HEK293 (cell line): ENCODE measurements around the gene CKS1B.
A peak's percentile ranks its signal among the peaks of the same experiment; 100 is the strongest.

ENCODE experiments used
- KLF1 ChIP-seq: fragments of 450-650 bp; formaldehyde crosslinking; IDR thresholded peaks from 2 replicates; pipeline ENCODE4 v1.5.1; 2016; ENCODE audit warnings: missing biosample characterization, missing genetic modification characterization
- SCRT1 ChIP-seq: fragments of 450-650 bp; formaldehyde crosslinking; IDR thresholded peaks from 2 replicates; pipeline ENCODE4 v1.5.1; 2016; ENCODE audit warnings: missing biosample characterization, missing genetic modification characterization, borderline replicate concordance
- WT1 ChIP-seq: fragments of 450-650 bp; formaldehyde crosslinking; IDR thresholded peaks from 2 replicates; pipeline ENCODE4 v1.5.1; 2016; ENCODE audit warnings: missing biosample characterization, missing genetic modification characterization
- ZBTB21 ChIP-seq: fragments of 450-650 bp; formaldehyde crosslinking; IDR thresholded peaks from 2 replicates; pipeline ENCODE4 v1.5.1; 2017; ENCODE audit warnings: missing biosample characterization, missing genetic modification characterization
- ZFHX2 ChIP-seq: fragments of 450-650 bp; formaldehyde crosslinking; conservative IDR thresholded peaks from 2 replicates; pipeline ENCODE4 v1.5.1; 2016; ENCODE audit warnings: missing biosample characterization, missing genetic modification characterization
- ZNF184 ChIP-seq: fragments of 450-650 bp; IDR thresholded peaks from 2 replicates; pipeline ENCODE4 v1.5.1; 2018; ENCODE audit warnings: missing biosample characterization, mild to moderate bottlenecking, missing genetic modification characterization
- ZNF24 ChIP-seq: fragments of 450-650 bp; formaldehyde crosslinking; IDR thresholded peaks from 2 replicates; pipeline ENCODE4 v1.5.1; 2016; ENCODE audit warnings: missing biosample characterization, missing genetic modification characterization
- ZNF311 ChIP-seq: fragments of 450-650 bp; formaldehyde crosslinking; IDR thresholded peaks from 2 replicates; pipeline ENCODE4 v1.5.1; 2017; ENCODE audit warnings: missing biosample characterization, missing genetic modification characterization, borderline replicate concordance
- ZNF350 ChIP-seq: fragments of 450-650 bp; formaldehyde crosslinking; IDR thresholded peaks from 2 replicates; pipeline ENCODE4 v1.5.0; 2017; ENCODE audit warnings: missing biosample characterization, mild to moderate bottlenecking, missing genetic modification characterization
- ZNF354C ChIP-seq: fragments of 450-650 bp; formaldehyde crosslinking; IDR thresholded peaks from 2 replicates; pipeline ENCODE4 v1.5.1; 2016; ENCODE audit warnings: missing biosample characterization, missing genetic modification characterization, low read depth, borderline replicate concordance
- ZNF416 ChIP-seq: fragments of 450-650 bp; formaldehyde crosslinking; IDR thresholded peaks from 2 replicates; pipeline ENCODE4 v1.5.1; 2016; ENCODE audit warnings: missing biosample characterization, missing genetic modification characterization
- ZNF510 ChIP-seq: fragments of 450-650 bp; formaldehyde crosslinking; IDR thresholded peaks from 2 replicates; pipeline ENCODE4 v1.5.1; 2018; ENCODE audit warnings: mild to moderate bottlenecking, missing genetic modification characterization, missing biosample characterization; ENCODE audit not compliant: insufficient replicate concordance
- ZNF555 ChIP-seq: fragments of 450-650 bp; formaldehyde crosslinking; conservative IDR thresholded peaks from 2 replicates; pipeline ENCODE4 v1.5.1; 2017; ENCODE audit warnings: missing biosample characterization, mild to moderate bottlenecking, missing genetic modification characterization, inconsistent platforms
- ZNF558 ChIP-seq: fragments of 450-650 bp; formaldehyde crosslinking; IDR thresholded peaks from 2 replicates; pipeline ENCODE4 v1.5.1; 2016; ENCODE audit warnings: missing biosample characterization, missing genetic modification characterization
- ZNF560 ChIP-seq: fragments of 450-650 bp; formaldehyde crosslinking; IDR thresholded peaks from 2 replicates; pipeline ENCODE4 v1.5.1; 2017; ENCODE audit warnings: missing biosample characterization, missing genetic modification characterization, borderline replicate concordance
- ZNF571 ChIP-seq: fragments of 450-650 bp; formaldehyde crosslinking; IDR thresholded peaks from 2 replicates; pipeline ENCODE4 v1.5.0; 2017; ENCODE audit warnings: missing biosample characterization, missing genetic modification characterization
- ZNF670 ChIP-seq: fragments of 450-650 bp; formaldehyde crosslinking; IDR thresholded peaks from 2 replicates; pipeline ENCODE4 v1.5.1; 2016; ENCODE audit warnings: missing biosample characterization, missing genetic modification characterization, low read depth
- ZNF843 ChIP-seq: fragments of 450-650 bp; formaldehyde crosslinking; IDR thresholded peaks from 2 replicates; pipeline ENCODE4 v1.5.1; 2016; ENCODE audit warnings: missing biosample characterization, missing genetic modification characterization
- ZSCAN16 ChIP-seq: fragments of 450-650 bp; formaldehyde crosslinking; IDR thresholded peaks from 2 replicates; pipeline ENCODE4 v1.5.1; 2016; ENCODE audit warnings: missing biosample characterization, missing genetic modification characterization
- ZSCAN30 ChIP-seq: fragments of 450-650 bp; IDR thresholded peaks from 2 replicates; pipeline ENCODE4 v1.5.1; 2018; ENCODE audit warnings: missing biosample characterization, mild to moderate bottlenecking, missing genetic modification characterization, moderate library complexity
- TF ChIP-seq, protein P1 (sequence below): fragments of 450-650 bp; formaldehyde crosslinking; IDR thresholded peaks from 2 replicates; pipeline ENCODE4 v1.5.1; 2016; ENCODE audit warnings: missing biosample characterization, missing genetic modification characterization
- TF ChIP-seq, protein P2 (sequence below): fragments of 450-650 bp; formaldehyde crosslinking; IDR thresholded peaks from 2 replicates; pipeline ENCODE4 v1.5.1; 2016; ENCODE audit warnings: missing biosample characterization, missing genetic modification characterization, borderline replicate concordance
- TF ChIP-seq, protein P3 (sequence below): fragments of 450-650 bp; IDR thresholded peaks from 2 replicates; pipeline ENCODE4 v1.5.1; 2018; ENCODE audit warnings: missing biosample characterization, missing genetic modification characterization
- TF ChIP-seq, protein P4 (sequence below): fragments of 450-650 bp; formaldehyde crosslinking; IDR thresholded peaks from 2 replicates; pipeline ENCODE4 v1.5.1; 2016; ENCODE audit warnings: missing biosample characterization, missing genetic modification characterization
- TF ChIP-seq, protein P5 (sequence below): fragments of 450-650 bp; formaldehyde crosslinking; optimal IDR thresholded peaks from 2 replicates; pipeline ENCODE3; 2016; ENCODE audit warnings: missing biosample characterization, mild to moderate bottlenecking, missing genetic modification characterization

The CKS1B gene

DNA sequence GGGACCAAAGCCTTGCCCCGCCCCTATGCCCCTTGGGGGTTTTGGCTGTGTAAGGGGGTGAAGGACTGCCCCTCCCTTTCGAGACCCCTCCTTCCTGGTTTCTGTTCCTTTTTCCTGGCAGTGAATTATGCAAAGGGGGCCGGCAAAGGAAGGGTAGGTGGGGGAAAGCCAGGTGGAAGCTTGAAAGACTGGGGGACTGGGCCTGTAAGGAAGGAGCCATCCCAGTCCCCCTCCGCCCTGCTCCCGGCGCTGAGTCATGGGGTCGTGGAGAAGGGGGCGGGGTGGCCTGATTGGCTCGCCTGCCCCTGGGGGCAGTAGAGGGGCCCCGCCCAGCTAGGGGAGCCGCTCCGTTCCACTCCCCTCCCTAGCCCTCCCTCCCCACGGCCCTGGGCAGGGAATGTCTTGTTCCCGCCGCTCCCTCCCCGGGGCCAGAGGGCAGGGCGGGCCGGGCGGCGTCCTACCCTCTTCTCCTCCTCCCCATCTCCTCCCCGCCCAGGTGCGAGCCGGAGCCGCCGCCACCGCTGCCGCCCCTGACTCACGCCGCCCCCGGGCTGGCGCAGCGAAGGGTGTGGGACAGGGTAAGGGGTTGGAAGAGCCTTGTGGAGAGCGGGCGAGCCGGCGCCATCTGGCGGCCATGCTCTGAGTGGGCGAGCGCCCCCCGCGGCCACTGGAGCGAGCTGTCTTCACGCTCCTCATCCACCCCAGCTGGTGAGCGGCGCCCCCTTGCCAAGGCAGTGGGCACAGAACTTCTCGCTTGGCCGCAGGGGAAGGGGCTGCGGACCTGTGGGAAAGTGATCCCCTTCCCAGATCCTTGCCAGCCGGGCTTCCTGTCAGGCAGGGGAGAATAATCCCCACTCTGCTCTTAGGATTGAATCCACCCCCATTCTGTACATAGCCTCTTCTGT is 42.8 kb downstream of the CKS1B start (continued):
- peak; percentile 99 for TF ChIP-seq ZFHX2 (tag by site-specific recombination)
- TF ChIP-seq ZNF311, result no peak
- peak; percentile 100 for TF ChIP-seq KLF1
- no peak for TF ChIP-seq ZNF416 (tag by site-specific recombination)
- no peak for TF ChIP-seq ZNF354C (tag by site-specific recombination)
- peak; percentile 68 for TF ChIP-seq ZNF24 (tag by site-specific recombination)
- 0 out of 2 replicates have a peak, but pooled peaks have one; percentile 49 for TF ChIP-seq ZNF184 (tag by site-specific recombination)
- peak; percentile 68; the same call in 1 of the 2 replicates for TF ChIP-seq ZNF843
- TF ChIP-seq, protein P1, sequence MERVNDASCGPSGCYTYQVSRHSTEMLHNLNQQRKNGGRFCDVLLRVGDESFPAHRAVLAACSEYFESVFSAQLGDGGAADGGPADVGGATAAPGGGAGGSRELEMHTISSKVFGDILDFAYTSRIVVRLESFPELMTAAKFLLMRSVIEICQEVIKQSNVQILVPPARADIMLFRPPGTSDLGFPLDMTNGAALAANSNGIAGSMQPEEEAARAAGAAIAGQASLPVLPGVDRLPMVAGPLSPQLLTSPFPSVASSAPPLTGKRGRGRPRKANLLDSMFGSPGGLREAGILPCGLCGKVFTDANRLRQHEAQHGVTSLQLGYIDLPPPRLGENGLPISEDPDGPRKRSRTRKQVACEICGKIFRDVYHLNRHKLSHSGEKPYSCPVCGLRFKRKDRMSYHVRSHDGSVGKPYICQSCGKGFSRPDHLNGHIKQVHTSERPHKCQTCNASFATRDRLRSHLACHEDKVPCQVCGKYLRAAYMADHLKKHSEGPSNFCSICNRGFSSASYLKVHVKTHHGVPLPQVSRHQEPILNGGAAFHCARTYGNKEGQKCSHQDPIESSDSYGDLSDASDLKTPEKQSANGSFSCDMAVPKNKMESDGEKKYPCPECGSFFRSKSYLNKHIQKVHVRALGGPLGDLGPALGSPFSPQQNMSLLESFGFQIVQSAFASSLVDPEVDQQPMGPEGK (tag by site-specific recombination), result peak; percentile 100
- no peak for TF ChIP-seq ZNF555 (tag by site-specific recombination)
- no peak for TF ChIP-seq ZNF560 (tag by site-specific recombination)
- peak; percentile 85 for TF ChIP-seq ZSCAN30 (tag by site-specific recombination)
- TF ChIP-seq ZNF558 (tag by site-specific recombination), result no peak
- no peak for TF ChIP-seq ZNF350 (tag by site-specific recombination)
- no peak for TF ChIP-seq SCRT1
- TF ChIP-seq ZNF510, result no peak
- TF ChIP-seq, protein P2, sequence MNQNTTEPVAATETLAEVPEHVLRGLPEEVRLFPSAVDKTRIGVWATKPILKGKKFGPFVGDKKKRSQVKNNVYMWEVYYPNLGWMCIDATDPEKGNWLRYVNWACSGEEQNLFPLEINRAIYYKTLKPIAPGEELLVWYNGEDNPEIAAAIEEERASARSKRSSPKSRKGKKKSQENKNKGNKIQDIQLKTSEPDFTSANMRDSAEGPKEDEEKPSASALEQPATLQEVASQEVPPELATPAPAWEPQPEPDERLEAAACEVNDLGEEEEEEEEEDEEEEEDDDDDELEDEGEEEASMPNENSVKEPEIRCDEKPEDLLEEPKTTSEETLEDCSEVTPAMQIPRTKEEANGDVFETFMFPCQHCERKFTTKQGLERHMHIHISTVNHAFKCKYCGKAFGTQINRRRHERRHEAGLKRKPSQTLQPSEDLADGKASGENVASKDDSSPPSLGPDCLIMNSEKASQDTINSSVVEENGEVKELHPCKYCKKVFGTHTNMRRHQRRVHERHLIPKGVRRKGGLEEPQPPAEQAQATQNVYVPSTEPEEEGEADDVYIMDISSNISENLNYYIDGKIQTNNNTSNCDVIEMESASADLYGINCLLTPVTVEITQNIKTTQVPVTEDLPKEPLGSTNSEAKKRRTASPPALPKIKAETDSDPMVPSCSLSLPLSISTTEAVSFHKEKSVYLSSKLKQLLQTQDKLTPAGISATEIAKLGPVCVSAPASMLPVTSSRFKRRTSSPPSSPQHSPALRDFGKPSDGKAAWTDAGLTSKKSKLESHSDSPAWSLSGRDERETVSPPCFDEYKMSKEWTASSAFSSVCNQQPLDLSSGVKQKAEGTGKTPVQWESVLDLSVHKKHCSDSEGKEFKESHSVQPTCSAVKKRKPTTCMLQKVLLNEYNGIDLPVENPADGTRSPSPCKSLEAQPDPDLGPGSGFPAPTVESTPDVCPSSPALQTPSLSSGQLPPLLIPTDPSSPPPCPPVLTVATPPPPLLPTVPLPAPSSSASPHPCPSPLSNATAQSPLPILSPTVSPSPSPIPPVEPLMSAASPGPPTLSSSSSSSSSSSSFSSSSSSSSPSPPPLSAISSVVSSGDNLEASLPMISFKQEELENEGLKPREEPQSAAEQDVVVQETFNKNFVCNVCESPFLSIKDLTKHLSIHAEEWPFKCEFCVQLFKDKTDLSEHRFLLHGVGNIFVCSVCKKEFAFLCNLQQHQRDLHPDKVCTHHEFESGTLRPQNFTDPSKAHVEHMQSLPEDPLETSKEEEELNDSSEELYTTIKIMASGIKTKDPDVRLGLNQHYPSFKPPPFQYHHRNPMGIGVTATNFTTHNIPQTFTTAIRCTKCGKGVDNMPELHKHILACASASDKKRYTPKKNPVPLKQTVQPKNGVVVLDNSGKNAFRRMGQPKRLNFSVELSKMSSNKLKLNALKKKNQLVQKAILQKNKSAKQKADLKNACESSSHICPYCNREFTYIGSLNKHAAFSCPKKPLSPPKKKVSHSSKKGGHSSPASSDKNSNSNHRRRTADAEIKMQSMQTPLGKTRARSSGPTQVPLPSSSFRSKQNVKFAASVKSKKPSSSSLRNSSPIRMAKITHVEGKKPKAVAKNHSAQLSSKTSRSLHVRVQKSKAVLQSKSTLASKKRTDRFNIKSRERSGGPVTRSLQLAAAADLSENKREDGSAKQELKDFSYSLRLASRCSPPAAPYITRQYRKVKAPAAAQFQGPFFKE, result peak; percentile 89; the same call in 1 of the 2 replicates
- TF ChIP-seq ZBTB21, result peak; percentile 32
- TF ChIP-seq, protein P3, sequence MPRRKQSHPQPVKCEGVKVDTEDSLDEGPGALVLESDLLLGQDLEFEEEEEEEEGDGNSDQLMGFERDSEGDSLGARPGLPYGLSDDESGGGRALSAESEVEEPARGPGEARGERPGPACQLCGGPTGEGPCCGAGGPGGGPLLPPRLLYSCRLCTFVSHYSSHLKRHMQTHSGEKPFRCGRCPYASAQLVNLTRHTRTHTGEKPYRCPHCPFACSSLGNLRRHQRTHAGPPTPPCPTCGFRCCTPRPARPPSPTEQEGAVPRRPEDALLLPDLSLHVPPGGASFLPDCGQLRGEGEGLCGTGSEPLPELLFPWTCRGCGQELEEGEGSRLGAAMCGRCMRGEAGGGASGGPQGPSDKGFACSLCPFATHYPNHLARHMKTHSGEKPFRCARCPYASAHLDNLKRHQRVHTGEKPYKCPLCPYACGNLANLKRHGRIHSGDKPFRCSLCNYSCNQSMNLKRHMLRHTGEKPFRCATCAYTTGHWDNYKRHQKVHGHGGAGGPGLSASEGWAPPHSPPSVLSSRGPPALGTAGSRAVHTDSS (tag by site-specific recombination), result no peak
- TF ChIP-seq ZNF670, result no peak
- TF ChIP-seq ZSCAN16 (tag by site-specific recombination), result peak; percentile 75; the same call in 1 of the 2 replicates
- TF ChIP-seq WT1 (tag by site-specific recombination), result peak; percentile 97
- TF ChIP-seq, protein P4, sequence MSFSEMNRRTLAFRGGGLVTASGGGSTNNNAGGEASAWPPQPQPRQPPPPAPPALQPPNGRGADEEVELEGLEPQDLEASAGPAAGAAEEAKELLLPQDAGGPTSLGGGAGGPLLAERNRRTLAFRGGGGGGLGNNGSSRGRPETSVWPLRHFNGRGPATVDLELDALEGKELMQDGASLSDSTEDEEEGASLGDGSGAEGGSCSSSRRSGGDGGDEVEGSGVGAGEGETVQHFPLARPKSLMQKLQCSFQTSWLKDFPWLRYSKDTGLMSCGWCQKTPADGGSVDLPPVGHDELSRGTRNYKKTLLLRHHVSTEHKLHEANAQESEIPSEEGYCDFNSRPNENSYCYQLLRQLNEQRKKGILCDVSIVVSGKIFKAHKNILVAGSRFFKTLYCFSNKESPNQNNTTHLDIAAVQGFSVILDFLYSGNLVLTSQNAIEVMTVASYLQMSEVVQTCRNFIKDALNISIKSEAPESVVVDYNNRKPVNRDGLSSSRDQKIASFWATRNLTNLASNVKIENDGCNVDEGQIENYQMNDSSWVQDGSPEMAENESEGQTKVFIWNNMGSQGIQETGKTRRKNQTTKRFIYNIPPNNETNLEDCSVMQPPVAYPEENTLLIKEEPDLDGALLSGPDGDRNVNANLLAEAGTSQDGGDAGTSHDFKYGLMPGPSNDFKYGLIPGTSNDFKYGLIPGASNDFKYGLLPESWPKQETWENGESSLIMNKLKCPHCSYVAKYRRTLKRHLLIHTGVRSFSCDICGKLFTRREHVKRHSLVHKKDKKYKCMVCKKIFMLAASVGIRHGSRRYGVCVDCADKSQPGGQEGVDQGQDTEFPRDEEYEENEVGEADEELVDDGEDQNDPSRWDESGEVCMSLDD (tag by site-specific recombination), result peak; percentile 95
- TF ChIP-seq, protein P5, sequence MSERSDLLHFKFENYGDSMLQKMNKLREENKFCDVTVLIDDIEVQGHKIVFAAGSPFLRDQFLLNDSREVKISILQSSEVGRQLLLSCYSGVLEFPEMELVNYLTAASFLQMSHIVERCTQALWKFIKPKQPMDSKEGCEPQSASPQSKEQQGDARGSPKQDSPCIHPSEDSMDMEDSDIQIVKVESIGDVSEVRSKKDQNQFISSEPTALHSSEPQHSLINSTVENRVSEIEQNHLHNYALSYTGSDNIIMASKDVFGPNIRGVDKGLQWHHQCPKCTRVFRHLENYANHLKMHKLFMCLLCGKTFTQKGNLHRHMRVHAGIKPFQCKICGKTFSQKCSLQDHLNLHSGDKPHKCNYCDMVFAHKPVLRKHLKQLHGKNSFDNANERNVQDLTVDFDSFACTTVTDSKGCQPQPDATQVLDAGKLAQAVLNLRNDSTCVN (tag by site-specific recombination), result peak; percentile 92
- no peak for TF ChIP-seq ZNF571 (tag by site-specific recombination)
